ENCODE measurements around the gene CD300E.

CD300E gene

GRCh38 chr17:74603037-74603635, 20.4 kb downstream of the CD300E start:
- H3K27me3 ChIP-seq (ENCODE audit: low read depth, low read length), result peaks cover 55% of the 10 kb centered on the region

DNA sequence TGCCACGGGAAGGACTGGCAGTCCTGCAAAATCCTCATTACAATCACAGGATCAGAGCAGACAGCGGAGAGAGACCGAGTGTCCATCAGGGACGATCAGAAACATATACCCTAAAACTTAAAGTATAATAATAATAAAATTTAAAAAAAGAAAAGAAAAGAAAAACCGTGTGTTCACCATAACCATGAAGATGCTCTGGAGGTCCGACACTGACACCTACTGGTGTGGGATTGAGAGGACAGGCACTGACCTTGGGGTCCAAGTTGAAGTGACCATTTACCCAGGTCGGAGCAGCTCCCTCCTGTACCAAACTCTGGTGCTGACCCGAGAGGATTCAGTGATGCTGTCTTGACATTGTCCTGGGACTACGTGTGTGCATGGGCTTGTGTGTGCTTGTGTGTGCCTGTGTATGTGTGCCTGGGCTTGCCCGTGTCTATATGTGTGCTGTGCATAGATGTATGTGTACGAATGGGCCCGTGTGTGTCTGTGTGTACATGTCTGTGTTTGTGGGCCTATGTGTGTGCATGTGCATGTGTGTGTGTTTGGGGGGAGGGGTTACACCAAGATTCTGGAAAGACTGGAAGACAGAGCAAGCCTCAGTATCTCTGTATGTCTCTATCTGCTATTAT, 21.5 kb downstream of the CD300E start:
- TF ChIP-seq CTCF (IDR thresholded peaks at IDR 0.05; ENCODE audit: low read depth, low read length), result peak; percentile 67
- TF ChIP-seq EZH2phosphoT487 (IDR thresholded peaks at IDR 0.05; ENCODE audit: low read depth), result no peak
- no peak overlapping the region for H3K9ac ChIP-seq (ENCODE audit: low read length)
- peaks cover 23% of the 10 kb centered on the region for H3K4me1 ChIP-seq (ENCODE audit: low read length)
- peaks cover 45% of the 10 kb centered on the region for H3K27me3 ChIP-seq (ENCODE audit: low read depth, low read length)
- no peaks in the 10 kb centered on the region for H4K20me1 ChIP-seq (ENCODE audit: insufficient read depth, low read length)
- H3K4me2 ChIP-seq (ENCODE audit: low read length), result peak overlapping the region; percentile 11; the same call in 1 of the 2 replicates
- no peak overlapping the region for H3K27ac ChIP-seq (ENCODE audit: low read length)
- no peak overlapping the region for H3K4me3 ChIP-seq (ENCODE audit: low read length)
- H3K36me3 ChIP-seq (replicated peaks; ENCODE audit: low read depth, low read length), result no peaks in the 10 kb centered on the region
- no peaks in the 10 kb centered on the region for H3K9me3 ChIP-seq (ENCODE audit: insufficient read depth, low read length)
- no peak overlapping the region for H2AFZ ChIP-seq (ENCODE audit: low read depth, low read length)
- H3K79me2 ChIP-seq (ENCODE audit: low read length), result no peaks in the 10 kb centered on the region

More at GRCh38 chr17:74603037-74603635, 20.4 kb downstream of the CD300E start:
- Histone ChIP-seq H3K36me3 (replicated peaks; ENCODE audit: low read depth, low read length) (no peaks in the 10 kb centered on the region), H3K4me2 (ENCODE audit: low read length) (no peak overlapping the region), H4K20me1 (ENCODE audit: insufficient read depth, low read length) (no peaks in the 10 kb centered on the region), H3K4me1 (ENCODE audit: low read length) (peaks cover 22% of the 10 kb centered on the region), H3K79me2 (ENCODE audit: low read length) (no peaks in the 10 kb centered on the region), H3K27ac (ENCODE audit: low read length) (no peak overlapping the region), H3K9ac (ENCODE audit: low read length) (no peak overlapping the region), H2AFZ (ENCODE audit: low read depth, low read length) (no peak overlapping the region), H3K4me3 (ENCODE audit: low read length) (no peak overlapping the region), H3K9me3 (ENCODE audit: insufficient read depth, low read length) (no peaks in the 10 kb centered on the region)
- TF ChIP-seq EZH2phosphoT487 (IDR thresholded peaks at IDR 0.05; ENCODE audit: low read depth), result no peak
- TF ChIP-seq CTCF (IDR thresholded peaks at IDR 0.05; ENCODE audit: low read depth, low read length), result no peak

DNA sequence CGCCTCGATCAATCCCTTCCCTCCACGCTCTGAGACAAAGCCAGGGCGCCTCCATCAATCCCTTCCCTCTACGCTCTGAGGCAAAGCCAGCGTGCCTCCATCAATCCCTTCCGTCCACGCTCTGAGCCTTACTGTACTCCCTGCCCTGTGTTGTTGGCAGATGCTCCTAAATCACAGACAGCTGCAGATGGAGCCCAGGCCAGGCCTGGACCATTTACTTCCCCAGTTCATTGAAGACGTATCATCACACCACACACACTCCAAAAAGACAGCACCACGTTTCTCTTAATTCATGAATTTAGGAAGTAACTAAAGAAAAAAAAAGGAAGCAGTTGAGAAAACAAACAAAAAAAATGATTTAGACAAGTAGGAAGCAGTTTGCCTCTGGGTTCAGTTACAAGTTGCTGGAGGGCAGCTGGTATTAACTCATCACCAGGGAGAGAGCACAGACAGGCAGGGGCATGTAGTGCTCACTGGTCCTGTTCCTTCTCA, 24.0 kb downstream of the CD300E start:
- Histone ChIP-seq H3K9me3 (ENCODE audit: insufficient read depth, low read length) (no peaks in the 10 kb centered on the region), H3K27ac (ENCODE audit: low read length) (no peak overlapping the region), H2AFZ (ENCODE audit: low read depth, low read length) (no peak overlapping the region), H4K20me1 (ENCODE audit: insufficient read depth, low read length) (no peaks in the 10 kb centered on the region), H3K4me2 (ENCODE audit: low read length) (no peak overlapping the region), H3K79me2 (ENCODE audit: low read length) (no peaks in the 10 kb centered on the region), H3K9ac (ENCODE audit: low read length) (no peak overlapping the region), H3K4me1 (ENCODE audit: low read length) (peaks cover 25% of the 10 kb centered on the region), H3K36me3 (replicated peaks; ENCODE audit: low read depth, low read length) (no peaks in the 10 kb centered on the region), H3K4me3 (ENCODE audit: low read length) (no peak overlapping the region), H3K27me3 (ENCODE audit: low read depth, low read length) (peaks cover 41% of the 10 kb centered on the region)
- no peak for TF ChIP-seq CTCF (IDR thresholded peaks at IDR 0.05; ENCODE audit: low read depth, low read length)
- TF ChIP-seq EZH2phosphoT487 (IDR thresholded peaks at IDR 0.05; ENCODE audit: low read depth), result no peak

- Histone ChIP-seq H4K20me1 (ENCODE audit: insufficient read depth, low read length) (no peaks in the 10 kb centered on the region), H3K27ac (ENCODE audit: low read length) (no peak overlapping the region), H3K4me3 (ENCODE audit: low read length) (no peak overlapping the region), H3K9me3 (ENCODE audit: insufficient read depth, low read length) (no peaks in the 10 kb centered on the region), H2AFZ (ENCODE audit: low read depth, low read length) (no peak overlapping the region), H3K4me1 (ENCODE audit: low read length) (peaks cover 25% of the 10 kb centered on the region), H3K79me2 (ENCODE audit: low read length) (no peaks in the 10 kb centered on the region), H3K4me2 (ENCODE audit: low read length) (no peak overlapping the region), H3K9ac (ENCODE audit: low read length) (no peak overlapping the region), H3K27me3 (ENCODE audit: low read depth, low read length) (peaks cover 36% of the 10 kb centered on the region), H3K36me3 (replicated peaks; ENCODE audit: low read depth, low read length) (no peaks in the 10 kb centered on the region)
- no peak for TF ChIP-seq CTCF (IDR thresholded peaks at IDR 0.05; ENCODE audit: low read depth, low read length)
These were observed 24.5 kb downstream of the CD300E start for GRCh38 chr17:74599023-74599399.

Data from OCI-LY3 (cell line).